NCI-H345 treated with DMSO at 0.1 percent for 48 hours (cell line): ENCODE measurements around the gene PXN.
"Not testable (repeated sequence)": the region's sequence is repeated elsewhere in the genome, so short reads cannot be mapped to it uniquely, and the experiment has no call there.

ENCODE experiments used
- DNase-seq: peaks from one replicate; lab custom pipeline; 2025; ENCODE audit not compliant: unreplicated experiment; lab: John Stamatoyannopoulos, UW

The PXN gene

GRCh38 chr12:120227233-120228040, 38.1 kb downstream of the PXN start:
- DNase-seq = no peak

DNA sequence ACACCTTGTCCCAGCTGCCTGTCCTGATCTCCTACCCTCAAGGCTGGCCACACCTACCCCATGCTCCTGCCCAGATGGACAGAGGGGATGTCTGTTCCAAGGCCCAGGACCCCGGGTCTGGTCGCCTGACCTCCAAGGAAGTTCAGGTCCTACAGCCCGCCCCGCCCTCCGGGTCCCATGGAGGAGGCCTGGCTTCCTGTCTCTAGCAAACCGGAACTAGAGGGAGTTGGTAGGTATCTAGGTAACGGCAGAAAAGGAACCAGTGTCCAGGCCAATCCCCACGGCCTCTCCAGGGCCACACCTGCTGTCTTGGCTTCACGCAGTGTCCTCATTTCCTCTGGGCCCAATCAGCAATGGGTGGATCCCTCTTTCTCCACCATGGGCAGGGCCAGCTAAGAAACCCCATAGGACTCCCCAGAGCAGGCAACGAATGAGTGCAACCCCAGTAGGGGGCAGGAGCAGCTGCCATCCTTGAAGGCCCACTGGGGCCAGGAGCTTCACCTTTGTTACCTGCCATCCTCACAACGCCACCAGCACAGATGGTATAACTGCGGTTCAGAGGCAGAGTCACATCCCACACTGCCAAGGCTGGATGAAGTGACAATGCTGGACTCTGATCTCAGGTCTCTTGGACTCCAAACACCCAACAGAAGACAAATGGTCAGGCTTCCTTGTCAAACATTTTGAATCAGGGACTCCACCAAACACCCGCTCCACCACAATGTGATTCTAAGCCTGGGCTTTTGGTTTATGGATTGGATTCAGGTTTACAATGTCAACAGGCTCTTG, 39.5 kb downstream of the PXN start:
- no peak for DNase-seq

- no peak for DNase-seq
These were observed 40.4 kb downstream of the PXN start for GRCh38 chr12:120225200-120225558.

DNA sequence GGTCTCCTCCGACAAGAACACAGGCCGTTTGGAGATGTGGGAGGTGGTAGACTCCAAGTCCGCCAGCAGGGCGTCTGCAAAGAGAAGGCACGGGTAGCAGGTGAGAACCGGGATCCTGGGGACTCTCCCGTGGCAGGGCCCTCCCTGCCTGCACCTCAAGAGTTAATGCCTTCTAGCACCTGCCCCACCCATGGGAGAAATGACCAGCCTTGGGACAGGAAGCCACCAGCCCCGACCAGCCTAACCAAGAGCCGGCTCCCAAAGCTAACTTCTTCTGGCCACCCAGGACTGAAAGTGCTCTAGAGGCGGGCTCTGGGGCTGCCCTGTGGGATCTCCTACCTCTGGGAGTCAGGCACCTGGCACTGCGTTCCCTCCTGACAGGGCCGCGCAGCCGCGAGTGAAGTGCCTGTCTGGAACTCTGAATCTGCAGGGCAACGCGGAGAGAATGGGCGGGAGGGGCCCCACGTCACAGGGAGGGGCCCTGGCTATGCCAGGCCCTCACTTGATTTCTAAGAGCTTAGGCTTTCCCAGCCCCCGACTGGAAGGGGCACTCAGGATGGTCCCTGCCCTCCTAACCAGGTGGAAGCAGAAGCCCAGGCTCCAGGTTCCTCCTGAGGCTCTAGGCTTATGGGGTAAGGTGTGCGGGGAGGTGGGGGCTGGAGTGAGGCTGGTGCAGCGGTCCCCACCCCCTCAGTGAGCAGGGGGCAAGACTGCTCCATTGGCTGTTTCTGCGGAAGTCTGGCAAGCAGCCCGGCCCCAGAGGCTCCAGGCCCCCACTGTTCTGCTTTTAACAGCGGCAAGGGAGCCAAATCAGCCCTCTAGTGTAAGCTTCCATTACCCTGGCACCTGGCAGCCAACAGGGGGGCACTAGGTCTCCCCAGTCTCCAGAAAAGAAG, 41.0 kb downstream of the PXN start:
- peak; percentile 82 for DNase-seq

DNA sequence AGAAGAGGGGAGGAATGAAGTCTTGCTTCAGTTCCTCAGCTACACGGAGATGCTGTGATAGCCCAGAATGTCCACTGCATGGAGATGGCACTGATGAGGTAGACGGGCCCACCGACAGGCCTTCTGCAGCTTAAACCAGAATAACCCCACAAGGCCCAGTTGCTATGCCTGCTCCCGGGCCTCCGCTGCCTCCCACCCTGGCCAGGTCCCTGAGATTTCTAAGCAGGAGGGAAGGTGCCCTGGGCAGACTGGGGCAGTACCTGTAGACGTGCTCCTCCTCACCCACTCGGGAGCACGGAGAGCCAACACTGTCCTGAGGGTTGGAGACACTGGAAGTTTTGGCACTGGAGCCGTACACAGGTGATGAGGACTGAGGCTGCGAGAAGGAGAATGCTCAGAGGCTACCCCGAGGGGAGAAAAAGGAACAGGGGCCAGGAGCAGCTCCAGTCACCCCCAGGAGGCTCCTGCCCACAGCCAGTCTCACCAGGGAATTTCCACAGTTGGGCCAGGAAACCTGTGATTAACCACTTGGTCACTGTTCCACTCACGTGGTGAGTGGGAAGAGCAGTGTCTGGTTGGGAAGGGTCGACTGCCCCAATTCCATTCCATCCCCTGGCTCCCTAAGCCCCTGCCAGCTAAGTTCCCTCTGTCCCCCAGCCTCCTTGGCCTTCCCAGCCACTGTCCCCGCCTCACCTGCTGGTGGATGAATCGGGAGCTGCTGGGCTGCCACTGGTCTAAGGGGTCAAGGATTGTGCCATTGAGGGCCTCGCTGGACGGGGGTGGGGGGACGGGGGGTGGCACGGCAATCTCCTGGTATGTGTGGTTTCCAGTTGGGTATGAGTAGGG, 41.8 kb downstream of the PXN start:
- DNase-seq = no peak

DNA sequence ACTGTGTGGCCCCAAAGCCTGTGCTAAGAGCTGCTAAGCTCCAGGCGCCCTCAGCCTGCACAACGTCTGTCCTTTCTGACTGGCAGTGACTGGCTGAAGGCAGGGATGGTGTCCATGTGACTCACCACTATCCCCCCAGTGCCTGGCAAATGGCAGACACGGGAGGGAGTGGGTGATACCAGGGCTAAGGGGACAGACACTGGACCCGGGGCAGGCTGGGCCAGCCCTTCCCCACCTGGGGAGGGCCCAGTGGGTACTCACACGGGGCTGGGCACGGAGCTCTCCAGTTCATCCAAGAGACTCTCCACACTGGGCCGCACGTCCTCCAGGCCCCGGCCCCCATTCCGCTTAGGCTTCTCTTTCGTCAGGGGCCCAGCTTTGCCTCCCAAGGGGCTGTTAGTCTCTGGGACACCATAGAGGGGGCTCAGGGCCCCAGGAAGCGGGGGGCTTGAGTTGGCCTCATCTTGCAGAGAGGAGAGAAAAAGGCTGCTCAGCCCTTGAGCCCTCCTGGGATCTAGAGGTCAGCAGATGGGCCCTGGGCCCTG, 43.2 kb downstream of the PXN start:
- DNase-seq = no peak

- no peak for DNase-seq
These were observed 44.0 kb downstream of the PXN start for GRCh38 chr12:120221576-120221900.

- DNase-seq = no peak
These were observed 44.5 kb downstream of the PXN start for GRCh38 chr12:120220838-120221575.

- no peak for DNase-seq
These were observed 46.6 kb downstream of the PXN start for GRCh38 chr12:120218680-120219606.

- no peak for DNase-seq
These were observed 48.6 kb downstream of the PXN start for GRCh38 chr12:120216742-120217605.

DNA sequence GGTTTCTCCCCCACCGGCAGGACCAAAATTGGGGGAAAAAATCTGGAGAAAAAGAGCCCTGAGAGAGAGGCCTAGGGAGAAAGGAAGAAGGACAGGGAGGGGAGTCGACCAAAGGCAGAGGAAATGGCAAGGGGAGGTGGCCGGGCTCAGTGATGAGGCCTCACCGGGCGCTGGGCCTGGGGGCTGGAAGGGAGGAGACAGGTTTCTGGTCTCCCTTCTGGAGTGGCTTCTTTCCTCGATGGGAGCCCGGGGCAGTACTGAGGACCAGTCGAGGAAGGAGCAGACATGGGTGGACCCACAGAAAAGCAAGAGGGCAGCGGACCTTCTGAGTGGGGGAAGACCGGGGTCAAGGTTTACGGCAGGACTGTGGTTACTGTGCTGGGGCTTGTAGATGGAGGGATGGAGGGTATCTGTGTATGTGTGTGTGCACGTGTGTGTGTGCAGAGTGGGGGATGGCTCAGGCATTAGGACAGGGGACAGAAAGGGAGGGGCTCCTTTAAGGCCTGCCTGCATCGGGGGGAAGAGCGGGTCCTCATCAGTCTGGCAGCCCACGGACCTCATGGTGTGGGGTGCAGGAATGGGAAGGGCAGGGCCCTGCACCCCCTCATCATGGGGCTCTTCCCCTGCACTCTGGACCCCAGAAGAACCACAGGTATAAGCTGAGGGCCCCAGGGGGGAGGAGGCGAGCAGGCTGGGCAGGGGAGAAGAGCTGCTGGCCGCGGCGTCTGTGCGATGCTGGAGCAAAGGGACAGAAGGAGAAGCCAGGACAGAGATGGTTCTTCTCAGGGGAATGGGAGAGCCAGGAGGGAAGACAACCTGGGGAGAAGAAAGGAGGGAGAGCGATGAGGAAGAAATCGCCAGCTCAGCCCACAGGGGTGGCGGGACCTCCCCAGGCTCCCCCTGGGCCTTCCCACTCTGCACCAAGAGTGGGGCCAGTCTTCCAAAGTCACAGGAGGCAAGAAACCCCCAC, 49.5 kb downstream of the PXN start:
- no peak for DNase-seq

- no peak for DNase-seq
These were observed 50.2 kb downstream of the PXN start for GRCh38 chr12:120215357-120215735.

DNA sequence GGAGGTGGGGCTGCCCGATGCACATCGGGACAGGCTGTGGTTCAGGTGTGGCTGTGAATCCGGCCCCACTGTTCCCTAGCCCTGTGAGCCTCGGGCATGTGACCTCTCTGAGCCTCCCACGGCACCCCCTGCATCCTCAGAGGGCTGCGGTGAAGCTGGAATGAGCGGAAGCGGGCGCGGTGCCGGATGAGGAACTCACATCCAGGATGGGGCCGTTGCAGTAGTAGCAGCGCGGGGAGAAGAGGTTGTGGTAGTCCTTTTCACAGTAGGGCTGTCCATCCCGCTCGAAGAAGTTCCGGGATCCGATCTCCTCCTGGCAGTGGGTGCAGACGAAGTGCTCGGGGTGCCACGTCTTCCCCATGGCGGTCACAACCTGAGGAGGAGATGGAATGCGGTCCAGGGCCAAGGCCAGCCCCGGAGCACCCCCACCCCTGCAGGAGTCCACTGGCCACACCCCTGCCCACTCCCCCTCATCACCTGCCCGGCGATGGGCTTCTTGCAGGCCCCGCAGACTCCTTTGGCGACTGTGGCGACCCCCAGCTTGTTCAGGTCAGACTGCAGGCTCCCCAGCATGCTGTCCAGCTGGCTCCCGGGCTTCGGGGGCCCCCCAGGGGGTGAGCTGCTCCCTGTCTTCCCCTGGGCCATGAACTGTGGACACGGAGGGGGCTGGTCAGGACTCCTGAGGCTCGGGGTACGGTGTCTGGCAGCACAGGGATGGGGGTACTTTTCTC, 50.7 kb downstream of the PXN start:
- no peak for DNase-seq

DNA sequence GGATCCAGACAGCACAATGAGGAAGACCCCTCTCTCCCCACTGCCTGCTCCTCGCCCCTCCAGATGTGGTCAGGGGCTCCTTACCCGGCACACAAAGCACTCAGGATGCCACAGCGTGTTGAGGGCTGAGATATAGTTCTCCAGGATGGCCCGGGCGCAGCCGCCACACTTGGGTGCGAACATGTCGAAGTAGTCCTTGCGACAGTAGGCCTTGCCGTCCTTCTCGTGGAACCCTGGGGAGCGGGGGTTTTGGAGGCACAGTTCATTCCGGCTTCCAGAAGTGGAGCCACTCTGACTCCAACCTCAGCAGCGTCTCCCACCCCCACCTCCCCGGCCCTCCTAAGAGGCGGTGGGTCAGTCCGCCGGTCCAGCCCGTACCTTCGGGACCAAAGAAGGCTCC, 51.8 kb downstream of the PXN start:
- DNase-seq = no peak

DNA sequence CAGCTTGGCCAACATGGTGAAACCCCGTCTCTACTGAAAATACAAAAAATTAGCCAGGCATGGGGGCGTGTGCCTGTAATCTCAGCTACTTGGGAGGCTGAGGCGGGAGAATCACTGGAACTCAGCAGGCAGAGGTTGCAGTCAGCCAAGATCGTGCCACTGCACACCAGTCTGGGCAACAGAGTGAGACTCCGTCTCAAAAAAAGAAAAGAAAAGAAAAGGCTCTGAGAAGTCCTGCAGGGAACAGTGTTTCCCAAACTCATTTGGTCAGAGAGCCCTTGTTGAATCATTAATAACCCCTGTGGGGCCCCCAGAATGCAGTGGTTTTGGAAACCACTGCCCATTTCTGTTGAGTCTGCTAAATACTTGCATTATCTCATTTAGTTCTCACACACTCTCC, 52.3 kb downstream of the PXN start:
- not testable (repeated sequence) for DNase-seq

GRCh38 chr12:120212301-120212700, 53.2 kb downstream of the PXN start:
- DNase-seq = no peak
